ENCODE measurements around the gene RBBP9.

The RBBP9 gene

DNA sequence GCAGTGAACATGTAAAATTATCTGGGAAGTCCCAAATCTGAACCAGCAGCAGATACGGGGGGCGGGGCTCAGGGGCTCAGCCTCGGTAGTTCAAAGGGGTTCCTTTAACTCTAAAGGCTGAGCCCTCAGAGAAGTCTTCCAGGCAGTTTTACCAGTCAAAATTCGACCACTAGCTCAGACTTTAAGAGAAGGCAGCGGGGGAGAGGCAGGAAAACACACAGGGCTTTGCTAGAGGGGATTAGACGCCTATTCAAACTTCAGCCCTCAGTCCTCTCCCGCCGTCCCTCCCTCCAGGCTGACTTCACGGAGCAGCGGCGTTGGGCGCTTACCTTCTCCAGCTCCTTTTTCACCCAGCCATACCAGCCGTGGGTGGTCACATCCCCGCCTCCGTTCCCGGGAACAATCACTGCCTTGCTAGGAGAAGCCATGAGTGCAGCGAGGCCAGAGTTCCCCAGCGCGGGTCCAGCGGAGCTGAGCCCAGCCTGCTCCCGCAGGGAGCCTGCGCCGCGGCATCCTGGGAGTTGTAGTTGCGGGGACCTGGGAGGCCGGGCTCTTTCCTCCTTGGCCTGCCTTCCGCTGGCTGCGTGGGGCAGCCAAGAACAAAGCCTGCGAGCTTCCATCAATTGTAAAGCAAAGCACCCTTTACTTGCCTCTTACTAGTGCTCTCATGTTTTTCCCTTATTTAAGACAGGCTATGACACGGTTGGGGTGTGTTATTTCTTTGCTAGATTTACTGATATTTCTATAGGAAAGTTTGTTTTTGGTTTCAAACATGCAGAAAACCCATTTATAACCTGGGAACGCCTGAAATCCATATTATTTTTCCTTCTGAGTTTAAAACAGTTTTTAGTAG lies at the start of gene RBBP9:
TSS of gene RBBP9 (minus strand) at position 486 of the 853 bp plus-strand sequence. CDS start at position 428, 58 bp downstream.
- in situ Hi-C loops (cut with HindIII; ENCODE audit: low pct_ligation_motif_present, low sequenced_read_pairs), result no loop called here
- DNase-seq, result peak; percentile 69
- Histone ChIP-seq H3K4me3 (ENCODE audit: low read depth, low read length) (peak within 1 kb of the TSS; percentile 93), H3K27ac (no peak within 1 kb of the TSS), H3K27me3 (replicated peaks) (no peaks in the 10 kb centered on the region), H3K36me3 (replicated peaks) (no peaks in the 10 kb centered on the region)
- TF ChIP-seq, protein P1, sequence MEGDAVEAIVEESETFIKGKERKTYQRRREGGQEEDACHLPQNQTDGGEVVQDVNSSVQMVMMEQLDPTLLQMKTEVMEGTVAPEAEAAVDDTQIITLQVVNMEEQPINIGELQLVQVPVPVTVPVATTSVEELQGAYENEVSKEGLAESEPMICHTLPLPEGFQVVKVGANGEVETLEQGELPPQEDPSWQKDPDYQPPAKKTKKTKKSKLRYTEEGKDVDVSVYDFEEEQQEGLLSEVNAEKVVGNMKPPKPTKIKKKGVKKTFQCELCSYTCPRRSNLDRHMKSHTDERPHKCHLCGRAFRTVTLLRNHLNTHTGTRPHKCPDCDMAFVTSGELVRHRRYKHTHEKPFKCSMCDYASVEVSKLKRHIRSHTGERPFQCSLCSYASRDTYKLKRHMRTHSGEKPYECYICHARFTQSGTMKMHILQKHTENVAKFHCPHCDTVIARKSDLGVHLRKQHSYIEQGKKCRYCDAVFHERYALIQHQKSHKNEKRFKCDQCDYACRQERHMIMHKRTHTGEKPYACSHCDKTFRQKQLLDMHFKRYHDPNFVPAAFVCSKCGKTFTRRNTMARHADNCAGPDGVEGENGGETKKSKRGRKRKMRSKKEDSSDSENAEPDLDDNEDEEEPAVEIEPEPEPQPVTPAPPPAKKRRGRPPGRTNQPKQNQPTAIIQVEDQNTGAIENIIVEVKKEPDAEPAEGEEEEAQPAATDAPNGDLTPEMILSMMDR (IDR thresholded peaks at IDR 0.05; ENCODE audit: low read depth, low read length, missing control alignments), result no peak

DNA sequence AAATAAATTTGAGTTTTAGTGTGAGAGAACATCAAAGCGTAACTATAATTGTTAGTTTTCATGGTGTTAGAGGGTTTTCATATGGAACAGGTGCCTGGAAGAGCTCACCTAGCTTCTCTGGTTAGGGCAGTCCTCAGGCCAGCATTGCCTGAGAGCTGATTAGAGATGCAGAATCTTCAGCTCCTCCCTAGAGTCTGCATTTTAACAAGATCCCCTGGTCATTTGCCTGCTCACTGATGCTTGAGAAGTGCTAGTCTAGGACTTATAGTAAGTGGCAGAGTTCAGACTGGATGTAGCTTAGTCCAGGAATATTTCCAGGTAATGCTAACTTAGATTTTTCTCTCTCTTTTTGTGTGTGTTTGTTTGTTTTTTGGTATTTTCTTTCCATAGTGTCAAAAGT lies 48.5 kb upstream of the RBBP9 start:
- Histone ChIP-seq H3K36me3 (replicated peaks) (peaks cover 44% of the 10 kb centered on the region), H3K27ac (no peak overlapping the region), H3K4me3 (ENCODE audit: low read depth, low read length) (no peak overlapping the region), H3K27me3 (replicated peaks) (no peaks in the 10 kb centered on the region)
- in situ Hi-C loops (cut with HindIII; ENCODE audit: low pct_ligation_motif_present, low sequenced_read_pairs), result no loop called here
- TF ChIP-seq, protein P1 (IDR thresholded peaks at IDR 0.05; ENCODE audit: low read depth, low read length, missing control alignments), result no peak
- DNase-seq, result no peak

DNA sequence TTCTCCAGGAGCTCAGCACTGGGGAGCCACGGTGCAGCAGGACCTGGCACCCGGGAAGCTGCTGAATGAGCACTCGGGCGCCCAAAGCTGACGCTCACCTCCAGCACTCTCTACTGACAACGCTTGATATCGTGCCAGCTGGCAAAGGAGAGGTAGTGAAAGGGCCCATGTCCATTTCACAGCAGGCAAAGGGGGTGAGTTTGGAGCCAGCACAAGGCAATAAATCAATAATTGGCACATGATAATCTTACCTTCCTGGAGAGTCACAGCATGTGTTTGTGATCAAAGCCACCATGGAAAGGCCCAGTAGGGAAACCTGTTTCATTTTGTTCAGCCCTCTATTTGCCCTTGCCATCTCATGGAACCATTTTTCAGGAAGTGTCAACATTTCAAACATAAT lies 46.9 kb upstream of the RBBP9 start:
- no peak overlapping the region for H3K4me3 ChIP-seq (ENCODE audit: low read depth, low read length)
- TF ChIP-seq, protein P1 (IDR thresholded peaks at IDR 0.05; ENCODE audit: low read depth, low read length, missing control alignments), result no peak
- no peak overlapping the region for H3K27ac ChIP-seq
- in situ Hi-C loops (cut with HindIII; ENCODE audit: low pct_ligation_motif_present, low sequenced_read_pairs), result no loop called here
- peaks cover 42% of the 10 kb centered on the region for H3K36me3 ChIP-seq (replicated peaks)
- no peaks in the 10 kb centered on the region for H3K27me3 ChIP-seq (replicated peaks)
- no peak for DNase-seq

DNA sequence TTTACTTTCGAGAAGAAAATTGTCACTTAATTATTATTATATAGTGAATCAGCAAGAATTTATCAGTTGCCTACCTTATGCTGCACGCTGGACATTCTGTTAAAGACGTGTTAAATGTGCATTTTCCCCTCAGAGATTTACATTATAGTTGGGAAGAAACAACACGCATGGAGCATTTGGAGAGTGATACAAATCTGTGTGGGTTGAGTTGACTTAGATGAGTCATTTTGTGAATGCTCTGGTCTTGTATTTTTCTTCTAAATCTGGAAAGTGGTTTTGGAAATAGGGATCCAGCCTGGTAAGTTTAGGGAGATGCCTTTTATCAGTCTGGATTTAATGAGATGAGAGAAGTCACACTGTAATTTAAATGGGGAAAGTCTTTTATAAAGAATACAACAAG lies 46.2 kb upstream of the RBBP9 start:
- H3K36me3 ChIP-seq (replicated peaks), result peaks cover 37% of the 10 kb centered on the region
- in situ Hi-C loops (cut with HindIII; ENCODE audit: low pct_ligation_motif_present, low sequenced_read_pairs), result no loop called here
- no peak for DNase-seq
- TF ChIP-seq, protein P1 (IDR thresholded peaks at IDR 0.05; ENCODE audit: low read depth, low read length, missing control alignments), result no peak
- H3K27ac ChIP-seq, result no peak overlapping the region
- no peak overlapping the region for H3K4me3 ChIP-seq (ENCODE audit: low read depth, low read length)
- H3K27me3 ChIP-seq (replicated peaks), result no peaks in the 10 kb centered on the region

DNA sequence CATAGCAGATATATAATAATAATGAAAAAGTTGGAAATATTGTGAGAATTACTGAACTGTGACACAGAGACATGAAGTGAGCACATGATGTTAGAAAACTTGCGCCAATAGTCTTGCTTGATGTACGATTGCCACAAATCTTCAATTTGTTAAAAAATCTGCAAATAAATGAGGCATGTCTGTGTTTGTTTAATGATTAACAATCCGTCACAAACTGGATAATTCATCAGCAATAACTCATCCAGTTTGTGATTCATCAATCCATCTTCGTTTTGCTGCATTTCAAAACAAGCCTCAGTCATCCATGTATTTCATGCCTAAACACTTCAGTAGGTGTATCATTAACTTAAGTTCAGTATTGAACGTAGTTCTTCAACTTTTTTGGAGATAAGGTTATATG lies 44.7 kb upstream of the RBBP9 start:
- TF ChIP-seq, protein P1 (IDR thresholded peaks at IDR 0.05; ENCODE audit: low read depth, low read length, missing control alignments), result no peak
- H3K27ac ChIP-seq, result no peak overlapping the region
- peaks cover 37% of the 10 kb centered on the region for H3K36me3 ChIP-seq (replicated peaks)
- H3K27me3 ChIP-seq (replicated peaks), result no peaks in the 10 kb centered on the region
- H3K4me3 ChIP-seq (ENCODE audit: low read depth, low read length), result no peak overlapping the region
- no peak for DNase-seq
- in situ Hi-C loops (cut with HindIII; ENCODE audit: low pct_ligation_motif_present, low sequenced_read_pairs), result no loop called here
